ENCODE measurements around the gene SENP7. TPM values are rescaled to one million over a fixed set of nuclear protein-coding genes. Genes with fewer than 3 reads are reported as not detected.

The SENP7 gene, protein sequence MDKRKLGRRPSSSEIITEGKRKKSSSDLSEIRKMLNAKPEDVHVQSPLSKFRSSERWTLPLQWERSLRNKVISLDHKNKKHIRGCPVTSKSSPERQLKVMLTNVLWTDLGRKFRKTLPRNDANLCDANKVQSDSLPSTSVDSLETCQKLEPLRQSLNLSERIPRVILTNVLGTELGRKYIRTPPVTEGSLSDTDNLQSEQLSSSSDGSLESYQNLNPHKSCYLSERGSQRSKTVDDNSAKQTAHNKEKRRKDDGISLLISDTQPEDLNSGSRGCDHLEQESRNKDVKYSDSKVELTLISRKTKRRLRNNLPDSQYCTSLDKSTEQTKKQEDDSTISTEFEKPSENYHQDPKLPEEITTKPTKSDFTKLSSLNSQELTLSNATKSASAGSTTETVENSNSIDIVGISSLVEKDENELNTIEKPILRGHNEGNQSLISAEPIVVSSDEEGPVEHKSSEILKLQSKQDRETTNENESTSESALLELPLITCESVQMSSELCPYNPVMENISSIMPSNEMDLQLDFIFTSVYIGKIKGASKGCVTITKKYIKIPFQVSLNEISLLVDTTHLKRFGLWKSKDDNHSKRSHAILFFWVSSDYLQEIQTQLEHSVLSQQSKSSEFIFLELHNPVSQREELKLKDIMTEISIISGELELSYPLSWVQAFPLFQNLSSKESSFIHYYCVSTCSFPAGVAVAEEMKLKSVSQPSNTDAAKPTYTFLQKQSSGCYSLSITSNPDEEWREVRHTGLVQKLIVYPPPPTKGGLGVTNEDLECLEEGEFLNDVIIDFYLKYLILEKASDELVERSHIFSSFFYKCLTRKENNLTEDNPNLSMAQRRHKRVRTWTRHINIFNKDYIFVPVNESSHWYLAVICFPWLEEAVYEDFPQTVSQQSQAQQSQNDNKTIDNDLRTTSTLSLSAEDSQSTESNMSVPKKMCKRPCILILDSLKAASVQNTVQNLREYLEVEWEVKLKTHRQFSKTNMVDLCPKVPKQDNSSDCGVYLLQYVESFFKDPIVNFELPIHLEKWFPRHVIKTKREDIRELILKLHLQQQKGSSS
- 1.5 to 2.8 TPM (median 2.5 TPM) in 5 replicates for total RNA-seq (2022; extraction: Qiagen RNA extraction)

DNA sequence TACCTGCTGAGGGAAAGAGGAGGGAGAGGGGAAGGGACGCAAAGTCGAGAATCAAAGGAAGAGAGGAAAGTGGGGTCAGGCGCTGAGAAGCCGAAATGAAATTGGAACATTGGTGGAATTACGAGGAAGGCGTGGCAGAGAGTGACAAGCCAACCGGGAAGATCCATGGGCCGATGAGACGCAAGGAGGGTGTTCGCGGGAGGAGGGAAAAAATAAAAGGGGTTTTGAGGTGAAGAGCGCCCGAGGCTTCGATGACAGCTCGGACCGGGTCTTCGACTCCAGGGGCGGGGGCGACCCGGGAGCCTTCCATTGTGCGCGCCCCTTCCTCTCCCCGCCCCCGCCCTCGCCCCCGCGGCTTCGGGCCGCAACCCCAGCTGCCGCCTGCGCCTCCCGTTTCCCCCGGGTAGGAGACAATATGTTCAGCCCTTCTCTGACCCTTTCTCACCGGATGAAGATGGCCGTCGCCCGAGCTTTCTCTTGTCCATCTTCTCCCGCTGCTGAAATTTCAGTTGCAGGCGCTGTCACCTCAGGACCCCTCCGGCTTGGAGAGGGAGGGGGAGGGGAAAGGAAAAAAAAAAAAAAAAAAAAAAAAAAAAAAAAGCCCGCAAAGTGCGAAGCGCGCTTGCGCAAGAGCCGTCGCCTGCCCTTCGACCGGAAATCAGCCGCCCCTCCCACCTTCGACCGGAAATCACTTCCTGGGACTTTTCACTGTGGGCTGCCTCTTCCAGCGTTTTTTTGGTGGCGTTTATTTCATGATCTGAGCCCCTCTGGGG, at the start of gene SENP7:
SENP7 (minus strand) TSS at position 567 of the 773 bp plus-strand sequence; CDS start at position 485, 82 bp downstream.

DNA sequence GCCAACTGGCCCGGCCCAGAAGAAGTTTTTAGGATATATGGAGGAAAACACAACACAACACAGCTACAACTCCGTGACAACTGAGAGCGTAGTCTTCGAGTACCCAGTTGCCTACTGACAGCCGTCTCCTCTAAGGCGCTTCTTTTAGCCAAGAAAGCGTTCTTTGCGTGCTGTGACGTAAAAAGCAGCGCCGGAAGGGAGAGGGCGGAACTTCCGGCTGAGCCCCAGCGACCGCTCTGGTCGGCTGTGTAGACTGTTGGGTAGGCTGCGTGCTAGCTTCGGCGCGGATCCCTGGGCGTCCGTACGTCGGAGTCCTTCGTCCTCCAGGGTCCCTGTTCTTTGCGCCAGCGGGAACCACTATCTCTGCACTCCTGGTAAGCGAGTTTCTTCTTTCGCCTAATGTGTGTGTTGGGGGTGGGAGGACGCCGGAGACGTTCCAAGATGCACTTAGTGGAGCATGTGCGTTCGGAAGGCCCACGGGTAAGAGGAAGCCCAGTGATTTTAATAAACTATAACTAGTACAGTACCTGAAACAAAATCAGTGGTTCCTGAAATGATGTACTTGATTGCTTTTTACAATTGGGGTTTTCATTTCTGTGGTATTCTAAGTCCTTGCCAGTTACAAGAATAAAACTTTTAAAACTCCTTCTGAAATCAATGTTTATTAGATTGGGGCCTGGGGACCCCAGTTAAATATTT, 48.8 kb upstream of the SENP7 start, which contains the start of gene TRMT10C:
TRMT10C (plus strand) TSS at position 239 of the 699 bp plus-strand sequence. CDS start 2,914 bp downstream, outside the sequence.

DNA sequence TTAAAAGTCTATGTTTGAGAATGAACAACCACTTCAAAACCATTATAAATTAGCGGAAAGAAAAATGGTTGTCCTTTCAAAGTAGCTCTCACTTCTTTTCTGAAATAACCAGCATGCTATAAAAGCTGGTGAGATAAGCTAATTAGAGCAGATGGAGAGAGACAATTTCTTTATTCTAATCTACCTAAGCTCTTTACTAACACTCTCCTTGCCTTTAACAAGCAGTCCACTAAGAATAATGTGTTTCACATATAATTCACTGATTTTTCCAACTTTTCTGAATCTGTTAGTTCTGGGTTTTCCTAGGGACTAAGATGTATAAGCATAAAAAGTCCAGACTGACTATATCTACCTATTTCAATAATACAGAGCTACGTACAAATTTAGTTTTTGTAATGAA, 192.5 kb downstream of the SENP7 start, which contains the start of gene IMPG2:
IMPG2 (minus strand) TSS at position 101 of the 400 bp plus-strand sequence. CDS start 203 bp downstream, outside the sequence.

Other genes with a start within 250 kb of the SENP7 start
- gene IMPG2, start 192.6 kb downstream of the SENP7 start, total RNA-seq (2022; extraction: Qiagen RNA extraction) = 0.01 to 0.02 TPM (median 0.02 TPM) in 3 of 5 replicates, not detected in the others
- gene TRMT10C, start 48.7 kb upstream of the SENP7 start, total RNA-seq (2022; extraction: Qiagen RNA extraction) = 30.4 to 32.8 TPM (median 32.4 TPM) in 5 replicates
- gene PCNP, start 61.0 kb upstream of the SENP7 start, total RNA-seq (2022; extraction: Qiagen RNA extraction) = 90.7 to 107 TPM (median 101 TPM) in 5 replicates
- gene ZBTB11, start 163.9 kb upstream of the SENP7 start, total RNA-seq (2022; extraction: Qiagen RNA extraction) = 8.8 to 10.6 TPM (median 9.9 TPM) in 5 replicates
- gene RPL24, start 173.5 kb upstream of the SENP7 start, total RNA-seq (2022; extraction: Qiagen RNA extraction) = 1,627 to 2,221 TPM (median 1,652 TPM) in 5 replicates
- gene CEP97, start 211.4 kb upstream of the SENP7 start, total RNA-seq (2022; extraction: Qiagen RNA extraction) = 3.1 to 5.6 TPM (median 4.7 TPM) in 5 replicates

All from A549 treated with Mapracorat at 1 μM for 4 hours (cell line).